ENCODE measurements around the gene COCH.
"Not testable (repeated sequence)": the region's sequence is repeated elsewhere in the genome, so short reads cannot be mapped to it uniquely, and the experiment has no call there.

The COCH gene

GRCh38 chr14:30925254-30925653 lies 50.9 kb downstream of the COCH start:
- no peak for DNase-seq (ENCODE audit: low spot score)

GRCh38 chr14:30928462-30928861 lies 54.1 kb downstream of the COCH start:
- DNase-seq (ENCODE audit: low spot score): no peak

DNA sequence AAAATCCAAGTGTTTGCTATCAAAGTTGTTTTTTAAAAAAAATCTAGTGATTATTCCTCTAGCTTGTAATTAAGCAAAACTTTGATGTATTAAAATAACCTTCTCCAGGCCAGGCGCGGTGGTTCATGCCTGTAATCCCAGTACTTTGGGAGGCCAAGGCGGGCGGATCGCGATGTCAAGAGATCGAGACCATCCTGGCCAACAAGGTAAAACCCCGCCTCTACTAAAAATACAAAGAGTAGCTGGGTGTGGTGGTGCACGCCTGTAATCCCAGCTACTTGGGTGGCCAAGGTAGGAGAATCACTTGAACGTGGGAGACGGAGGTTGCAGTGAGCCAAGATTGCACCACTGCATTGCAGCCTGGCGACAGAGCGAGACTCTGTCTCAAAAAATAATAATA lies 59.6 kb downstream of the COCH start:
- not testable (repeated sequence) for DNase-seq (ENCODE audit: low spot score)

DNA sequence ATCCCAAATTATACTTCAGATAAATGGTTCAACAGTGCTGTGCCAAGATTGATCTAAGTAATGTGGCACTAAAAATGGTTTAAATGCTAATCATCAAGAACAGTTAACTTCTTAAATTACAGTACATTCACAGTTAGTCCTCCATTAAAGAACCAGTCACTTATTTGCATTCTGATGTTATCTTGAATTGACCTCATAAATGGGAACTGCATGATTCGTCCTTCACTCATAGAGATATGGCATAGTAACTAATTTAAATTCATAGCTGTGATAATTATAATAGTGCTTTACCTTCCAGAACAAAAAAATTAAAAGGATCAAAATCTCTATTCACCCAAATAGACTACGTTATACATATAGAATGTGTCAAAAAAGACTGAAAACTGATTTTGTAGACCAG lies 61.1 kb downstream of the COCH start:
- DNase-seq (ENCODE audit: low spot score): no peak

- DNase-seq (ENCODE audit: low spot score): no peak
Observed at GRCh38 chr14:30938617-30939016, 64.3 kb downstream of the COCH start.

Data from CD4-positive, alpha-beta T cell treated with Interleukin-15 for 4 hours (primary cell).